Effector CD8-positive, alpha-beta T cell (primary cell): ENCODE results near the gene GGT5.
"Not testable (repeated sequence)": the region's sequence is repeated elsewhere in the genome, so short reads cannot be mapped to it uniquely, and the experiment has no call there.

Source experiments
- DNase-seq: peaks from one replicate; lab custom pipeline; 2025; lab: John Stamatoyannopoulos, UW

The GGT5 gene

GRCh38 chr22:24183321-24184031 is 61.4 kb downstream of the GGT5 start:
- DNase-seq: no peak

- not testable (repeated sequence) for DNase-seq
These were observed 62.0 kb downstream of the GGT5 start for GRCh38 chr22:24182900-24183246.

DNA sequence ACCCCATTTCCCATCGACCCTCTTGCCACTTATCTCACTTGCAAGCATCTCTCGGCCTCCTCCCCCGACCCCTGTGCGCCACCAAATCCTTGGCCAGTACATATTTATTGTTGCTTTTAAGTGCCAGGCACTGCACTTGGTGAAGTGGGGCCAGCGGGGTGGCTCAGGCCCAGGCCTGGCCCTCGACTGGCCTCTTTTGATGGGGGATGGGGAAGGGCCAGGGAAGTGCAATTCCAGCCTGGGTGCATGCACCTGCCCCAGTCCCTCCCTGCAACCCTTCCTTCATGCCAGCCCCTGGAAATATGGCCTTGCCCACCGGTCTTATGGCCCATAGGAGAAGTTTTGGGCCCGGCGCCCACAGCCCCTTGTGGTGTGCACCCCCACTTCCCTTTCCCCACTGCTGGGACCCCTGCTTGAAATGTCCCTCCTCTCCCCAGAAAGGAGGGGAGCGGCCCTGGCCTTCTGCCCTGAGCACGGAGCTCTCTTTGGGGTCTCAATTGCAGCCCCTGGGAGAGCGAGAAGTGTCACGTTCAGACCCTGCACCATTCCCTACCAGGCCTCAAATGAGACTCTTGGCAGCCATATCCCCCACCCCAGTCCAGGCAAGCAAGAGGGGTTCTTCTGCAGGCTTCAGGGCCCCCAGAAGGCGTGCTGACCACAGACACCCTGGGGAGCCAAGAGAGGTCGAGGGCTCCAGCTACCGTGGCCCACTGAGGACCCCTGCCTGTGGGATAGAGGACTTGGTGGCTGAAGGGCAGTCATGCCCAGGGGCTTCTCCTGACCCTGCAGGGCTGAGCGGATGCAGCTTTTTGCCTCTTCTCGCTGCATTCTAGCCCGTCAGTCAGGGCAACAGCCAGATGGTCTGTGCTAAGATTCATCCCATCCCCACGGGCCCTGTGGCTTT is 62.6 kb downstream of the GGT5 start:
- DNase-seq: no peak

GRCh38 chr22:24181088-24181995 is 63.5 kb downstream of the GGT5 start, which contains the start of gene SUSD2:
Gene SUSD2, plus strand, starts transcription at chr22:24181487. Its CDS starts 33 bp downstream, at chr22:24181520.
- no peak for DNase-seq

DNA sequence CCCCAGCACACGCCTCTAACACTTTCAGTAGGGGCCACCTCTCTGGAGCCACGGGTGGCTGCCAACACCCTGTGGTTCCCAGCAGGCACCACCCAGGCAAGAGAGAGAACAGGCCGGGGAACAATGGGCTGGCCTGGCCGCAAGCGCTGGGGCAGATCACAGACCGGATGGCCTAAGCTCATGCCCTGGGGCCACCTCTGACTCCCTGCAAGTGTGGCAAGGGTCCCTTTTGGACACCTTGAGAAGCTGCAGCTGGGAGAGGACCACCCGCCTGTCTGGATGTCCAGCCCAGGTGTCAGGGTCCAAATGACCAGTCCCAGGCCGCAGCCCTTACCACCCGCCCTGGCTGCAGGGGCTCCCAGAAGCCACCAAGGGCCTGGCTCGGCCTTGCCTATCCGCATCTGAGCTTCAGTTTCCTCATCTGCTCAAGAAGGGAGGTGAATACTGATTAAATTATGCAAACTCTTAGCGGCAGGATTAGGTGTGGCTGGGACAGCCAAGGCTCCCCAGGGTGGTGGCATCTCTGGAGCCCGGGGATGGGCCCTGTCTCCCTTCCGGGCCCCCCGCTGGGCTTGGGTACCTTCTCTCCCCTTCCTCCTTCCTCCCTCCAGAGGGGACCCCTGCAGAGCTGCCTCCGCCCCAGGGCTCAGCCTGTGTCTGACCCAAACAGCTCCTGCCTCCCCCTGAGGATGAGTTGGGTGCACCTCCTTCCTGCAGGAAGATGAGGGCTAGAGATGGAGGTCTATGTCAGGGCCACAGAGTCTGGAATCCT is 64.4 kb downstream of the GGT5 start:
- no peak for DNase-seq

GRCh38 chr22:24179478-24180210 is 65.2 kb downstream of the GGT5 start:
- no peak for DNase-seq

DNA sequence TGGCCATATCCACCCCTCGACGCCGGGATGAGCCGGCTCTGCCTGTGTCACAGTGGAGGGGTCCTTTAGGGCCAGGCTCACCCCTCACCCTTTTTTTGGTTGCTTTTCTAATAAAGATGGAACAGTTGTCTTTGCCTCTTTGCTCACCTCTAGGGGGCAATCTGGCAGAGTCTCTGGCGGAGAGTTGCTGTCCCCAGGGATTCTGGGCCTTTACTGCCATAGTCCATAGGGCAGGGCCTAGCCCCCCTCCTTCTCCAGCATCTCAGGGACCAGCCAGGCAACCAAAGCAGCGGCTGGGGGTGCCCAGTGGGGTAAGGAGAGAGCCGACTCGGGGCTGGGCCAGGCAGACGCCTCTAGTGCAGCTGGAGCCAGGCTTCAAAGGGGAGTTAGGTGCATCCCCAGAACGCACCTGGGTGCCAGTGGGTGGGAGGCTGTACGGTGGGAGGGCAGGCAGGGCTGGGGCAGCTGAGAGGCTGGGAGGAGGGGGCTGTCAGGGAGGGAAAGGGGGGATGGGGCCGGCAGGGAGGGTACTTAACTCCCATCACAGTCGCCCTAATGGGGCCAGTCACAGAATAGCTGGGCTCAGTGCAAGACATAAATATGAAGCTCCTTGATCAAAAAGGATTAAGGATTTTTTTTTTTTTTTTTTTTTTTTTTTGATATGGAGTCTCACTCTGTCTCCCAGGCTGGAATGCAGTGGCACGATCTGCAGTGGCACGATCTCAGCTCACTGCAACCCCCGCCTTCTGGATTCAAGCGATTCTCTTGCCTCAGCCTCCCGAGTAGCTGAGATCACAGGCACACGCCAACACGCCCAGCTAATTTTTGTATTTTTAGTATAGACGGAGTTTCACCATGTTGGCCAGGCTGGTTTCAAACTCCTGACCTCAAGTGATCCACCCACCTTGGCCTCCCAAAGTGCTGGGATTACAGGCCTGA is 66.1 kb downstream of the GGT5 start:
- no peak for DNase-seq

GRCh38 chr22:24178021-24178431 is 66.9 kb downstream of the GGT5 start:
- no peak for DNase-seq

- DNase-seq: no peak
These were observed 67.4 kb downstream of the GGT5 start for GRCh38 chr22:24177456-24177855.

- DNase-seq: no peak
These were observed 67.8 kb downstream of the GGT5 start for GRCh38 chr22:24177045-24177444.

- no peak for DNase-seq
These were observed 68.3 kb downstream of the GGT5 start for GRCh38 chr22:24176630-24177029.

GRCh38 chr22:24176040-24176439 is 68.8 kb downstream of the GGT5 start:
- DNase-seq: no peak

DNA sequence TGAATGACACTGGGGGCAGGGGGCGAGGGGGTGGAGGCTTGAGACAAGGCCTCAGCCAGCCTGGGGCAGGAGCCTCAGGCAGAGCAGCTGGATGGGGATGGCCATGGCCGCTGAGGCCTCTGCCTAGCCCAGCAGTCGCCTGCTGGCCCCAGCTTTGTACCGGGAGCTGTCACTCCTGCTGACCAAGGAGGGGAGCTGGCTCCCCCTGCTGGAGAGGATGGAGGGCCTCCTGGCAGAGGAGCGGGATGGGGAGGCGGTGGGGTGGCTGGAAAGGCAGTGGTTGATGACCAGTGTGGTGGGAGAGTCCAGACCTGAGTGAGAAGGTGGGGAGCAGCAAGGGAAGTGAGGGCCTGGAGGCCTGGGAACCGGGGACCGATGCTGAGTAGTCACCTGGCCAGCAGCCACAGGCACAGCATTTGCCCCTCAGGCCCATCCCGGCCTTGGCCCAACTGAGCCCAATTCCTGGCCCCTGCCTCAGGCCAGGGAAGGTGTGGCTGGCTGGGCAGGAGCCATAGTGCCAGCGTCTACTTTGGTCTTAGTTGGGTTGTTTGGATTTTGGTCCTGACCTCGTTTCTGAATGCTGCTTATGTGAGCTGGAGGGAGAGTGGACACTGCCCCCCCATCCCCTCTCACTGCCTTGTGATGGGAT is 69.6 kb downstream of the GGT5 start:
- DNase-seq: peak; percentile 39

DNA sequence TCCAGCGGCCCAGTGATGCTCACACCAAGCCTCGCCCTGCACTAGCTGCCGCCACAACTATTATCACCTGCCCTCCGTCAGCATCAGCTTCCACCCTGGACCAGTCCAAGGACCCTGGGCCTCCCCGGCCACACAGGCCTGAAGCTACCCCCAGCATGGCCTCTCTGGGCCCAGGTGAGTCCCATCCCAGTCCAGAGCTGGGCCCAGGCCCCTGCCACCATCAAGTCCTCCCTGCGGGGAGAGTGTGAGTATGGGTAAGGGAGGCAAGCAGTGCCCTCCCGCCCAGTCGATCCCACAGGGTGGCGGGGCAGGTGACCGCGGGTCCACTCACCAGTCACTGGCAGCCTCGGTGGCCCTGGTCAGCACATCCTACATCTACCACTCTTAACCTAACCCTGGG is 73.1 kb downstream of the GGT5 start:
- DNase-seq: no peak

- DNase-seq: no peak
These were observed 74.2 kb downstream of the GGT5 start for GRCh38 chr22:24170632-24171031.

DNA sequence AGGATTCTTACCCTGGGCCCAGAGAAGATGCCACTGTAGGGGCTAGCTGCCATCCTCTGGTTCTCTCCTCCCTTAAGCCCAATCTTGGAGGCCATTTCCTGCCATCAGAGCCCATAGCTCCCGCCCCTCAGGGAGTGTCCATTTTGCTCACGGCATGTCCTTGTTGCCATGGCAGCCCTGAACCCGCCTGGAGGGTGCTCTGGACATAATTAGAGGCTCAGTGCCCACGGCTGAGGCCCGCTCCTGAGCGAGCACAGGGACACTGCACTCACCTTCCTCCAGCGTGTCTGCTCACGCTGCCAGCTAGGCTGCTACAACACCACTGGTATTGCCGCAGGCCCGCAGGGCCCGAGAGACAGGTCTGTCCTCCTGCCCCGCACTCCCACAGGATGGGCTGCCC is 74.7 kb downstream of the GGT5 start:
- no peak for DNase-seq
